H4 (cell line): Measurements from ENCODE around the gene EPS8L2. TPM values are rescaled to one million over a fixed set of nuclear protein-coding genes. Genes with fewer than 3 reads are reported as not detected.
A peak's percentile ranks its signal among the peaks of the same experiment; 100 is the strongest.
"Not testable (repeated sequence)": the region's sequence is repeated elsewhere in the genome, so short reads cannot be mapped to it uniquely, and the experiment has no call there.

Source experiments
- DNase-seq: peaks from one replicate; pipeline ENCODE4 v3.0.0-alpha.2; 2015; ENCODE audit warnings: low spot score
- total RNA-seq: library from RNA; depleted of rRNA; stranded (reverse); fragments of >200 nt; shearing (Covaris generic); gene quantifications from 2 replicates; pipeline ENCODE4 v1.2.3, GENCODE V29; 2014

Gene EPS8L2
- total RNA-seq, 1 experiment from 2014 or later: 0.12 TPM

DNA sequence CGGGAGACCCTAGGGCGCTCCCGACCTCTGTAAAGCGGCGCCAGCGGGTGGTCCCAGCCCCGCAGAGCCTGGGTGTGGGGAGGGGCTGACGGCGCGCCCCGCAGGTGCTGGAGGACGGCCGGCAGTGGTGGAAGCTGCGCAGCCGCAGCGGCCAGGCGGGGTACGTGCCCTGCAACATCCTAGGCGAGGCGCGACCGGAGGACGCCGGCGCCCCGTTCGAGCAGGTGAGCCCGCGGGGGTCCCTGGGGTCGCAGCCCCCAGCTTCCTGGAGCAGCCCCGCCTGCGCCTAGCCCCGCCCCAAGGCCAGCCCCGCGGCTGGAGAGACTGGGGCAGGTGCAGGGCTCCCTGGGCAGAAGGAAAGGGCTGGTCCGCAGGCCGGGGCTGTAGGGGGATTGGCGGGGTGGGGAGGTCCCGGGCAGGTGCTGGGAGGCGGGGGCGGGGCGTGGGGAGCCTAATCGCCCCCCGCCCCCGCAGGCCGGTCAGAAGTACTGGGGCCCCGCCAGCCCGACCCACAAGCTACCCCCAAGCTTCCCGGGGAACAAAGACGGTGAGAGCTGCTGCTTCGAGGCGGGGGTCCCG, 19.7 kb downstream of the EPS8L2 start:
- DNase-seq: no peak

DNA sequence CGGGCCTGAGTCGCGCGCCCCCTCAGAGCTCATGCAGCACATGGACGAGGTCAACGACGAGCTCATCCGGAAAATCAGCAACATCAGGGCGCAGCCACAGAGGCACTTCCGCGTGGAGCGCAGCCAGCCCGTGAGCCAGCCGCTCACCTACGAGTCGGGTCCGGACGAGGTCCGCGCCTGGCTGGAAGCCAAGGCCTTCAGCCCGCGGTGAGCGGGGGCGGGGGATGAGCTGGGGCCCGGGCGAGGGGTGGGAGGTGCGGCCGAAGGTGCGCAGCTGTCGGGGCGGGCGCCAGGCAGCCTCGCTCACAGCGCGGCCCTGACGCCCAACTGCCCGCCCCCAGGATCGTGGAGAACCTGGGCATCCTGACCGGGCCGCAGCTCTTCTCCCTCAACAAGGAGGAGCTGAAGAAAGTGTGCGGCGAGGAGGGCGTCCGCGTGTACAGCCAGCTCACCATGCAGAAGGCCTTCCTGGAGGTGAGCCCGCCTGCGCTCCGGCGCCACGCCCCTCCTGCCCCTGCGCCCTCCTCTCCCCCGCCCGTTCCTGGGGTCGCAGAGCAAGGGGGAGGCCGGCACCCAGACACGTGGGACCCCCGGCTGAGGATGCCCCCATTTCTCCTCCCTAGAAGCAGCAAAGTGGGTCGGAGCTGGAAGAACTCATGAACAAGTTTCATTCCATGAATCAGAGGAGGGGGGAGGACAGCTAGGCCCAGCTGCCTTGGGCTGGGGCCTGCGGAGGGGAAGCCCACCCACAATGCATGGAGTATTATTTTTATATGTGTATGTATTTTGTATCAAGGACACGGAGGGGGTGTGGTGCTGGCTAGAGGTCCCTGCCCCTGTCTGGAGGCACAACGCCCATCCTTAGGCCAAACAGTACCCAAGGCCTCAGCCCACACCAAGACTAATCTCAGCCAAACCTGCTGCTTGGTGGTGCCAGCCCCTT, 20.5 kb downstream of the EPS8L2 start:
- DNase-seq: no peak

DNA sequence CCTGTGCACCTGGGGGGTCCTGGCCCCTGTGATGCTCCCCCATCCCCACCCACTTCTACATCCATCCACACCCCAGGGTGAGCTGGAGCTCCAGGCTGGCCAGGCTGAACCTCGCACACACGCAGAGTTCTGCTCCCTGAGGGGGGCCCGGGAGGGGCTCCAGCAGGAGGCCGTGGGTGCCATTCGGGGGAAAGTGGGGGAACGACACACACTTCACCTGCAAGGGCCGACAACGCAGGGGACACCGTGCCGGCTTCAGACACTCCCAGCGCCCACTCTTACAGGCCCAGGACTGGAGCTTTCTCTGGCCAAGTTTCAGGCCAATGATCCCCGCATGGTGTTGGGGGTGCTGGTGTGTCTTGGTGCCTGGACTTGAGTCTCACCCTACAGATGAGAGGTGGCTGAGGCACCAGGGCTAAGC, 21.3 kb downstream of the EPS8L2 start:
- DNase-seq: no peak

DNA sequence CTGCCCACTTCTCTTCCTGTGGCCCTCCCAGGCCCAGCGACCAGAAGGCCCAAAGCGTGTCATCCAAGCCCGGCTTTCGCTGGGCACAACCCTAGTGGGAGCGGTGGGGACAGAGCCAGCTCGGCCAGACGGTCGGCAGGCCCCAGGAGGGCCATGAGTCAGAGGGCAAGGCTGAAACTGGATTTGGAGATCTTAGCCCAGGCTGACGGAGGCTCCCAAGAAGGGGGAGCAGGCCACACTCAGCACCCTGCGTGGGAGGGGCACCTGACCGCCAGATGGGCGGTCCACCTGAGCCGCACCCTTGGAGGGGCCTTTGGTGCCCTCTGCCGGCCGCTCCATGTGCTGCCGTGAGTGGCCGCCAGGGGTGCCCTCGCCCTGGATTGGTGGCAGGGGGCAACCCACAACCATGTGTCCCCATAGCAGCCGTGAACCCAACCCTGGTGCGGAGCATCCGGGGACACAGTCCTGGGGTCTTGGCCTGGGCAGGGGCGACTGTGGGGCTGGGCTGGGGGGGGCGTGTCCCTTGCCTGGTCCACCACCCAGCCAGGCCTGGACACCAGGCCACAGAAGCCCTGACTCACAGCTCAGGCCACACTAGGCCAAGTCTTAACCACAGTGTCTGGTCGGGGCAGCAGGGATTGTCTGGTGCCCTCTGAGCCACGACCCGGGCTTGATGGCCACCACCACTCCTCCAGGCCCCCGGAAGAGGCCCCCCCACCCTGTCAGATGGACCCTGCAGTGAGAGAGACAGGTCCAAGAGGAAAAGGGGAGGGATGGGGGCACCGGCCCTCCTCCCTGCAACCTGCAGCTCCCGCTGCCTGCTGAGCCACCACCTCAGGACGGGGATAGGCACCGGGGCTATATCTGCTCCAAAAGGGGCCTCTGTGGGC, 22.1 kb downstream of the EPS8L2 start:
- peak; percentile 92 for DNase-seq

DNA sequence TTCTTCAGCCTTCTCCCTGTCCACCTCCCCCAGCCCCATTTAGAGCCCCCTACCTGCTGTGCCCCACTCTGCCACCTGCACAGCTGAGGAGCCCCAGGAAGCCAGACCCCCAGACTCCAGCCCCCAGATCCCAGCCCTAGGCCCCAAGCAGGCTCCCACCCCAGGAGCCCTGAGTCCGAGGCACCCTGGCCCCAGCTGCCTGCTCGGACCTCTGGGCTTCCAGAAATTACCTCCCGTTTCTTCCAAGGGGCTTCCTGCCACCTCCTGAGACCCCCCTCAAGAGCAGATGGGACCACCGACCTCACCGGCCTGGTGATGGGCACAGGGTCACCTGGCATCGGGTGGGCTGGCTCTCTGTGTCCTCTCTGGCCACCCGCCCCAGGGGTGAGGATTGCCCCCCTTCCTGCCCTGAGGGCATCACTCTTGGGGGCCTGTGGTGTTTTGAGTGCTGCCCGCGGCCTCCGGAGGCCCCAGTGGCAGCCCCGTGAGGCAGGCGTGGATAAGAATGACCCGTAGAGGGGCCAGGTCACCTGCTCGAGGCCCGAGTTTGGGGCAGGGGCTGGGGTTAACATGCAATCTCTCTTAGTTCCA, 23.0 kb downstream of the EPS8L2 start:
- DNase-seq: no peak

DNA sequence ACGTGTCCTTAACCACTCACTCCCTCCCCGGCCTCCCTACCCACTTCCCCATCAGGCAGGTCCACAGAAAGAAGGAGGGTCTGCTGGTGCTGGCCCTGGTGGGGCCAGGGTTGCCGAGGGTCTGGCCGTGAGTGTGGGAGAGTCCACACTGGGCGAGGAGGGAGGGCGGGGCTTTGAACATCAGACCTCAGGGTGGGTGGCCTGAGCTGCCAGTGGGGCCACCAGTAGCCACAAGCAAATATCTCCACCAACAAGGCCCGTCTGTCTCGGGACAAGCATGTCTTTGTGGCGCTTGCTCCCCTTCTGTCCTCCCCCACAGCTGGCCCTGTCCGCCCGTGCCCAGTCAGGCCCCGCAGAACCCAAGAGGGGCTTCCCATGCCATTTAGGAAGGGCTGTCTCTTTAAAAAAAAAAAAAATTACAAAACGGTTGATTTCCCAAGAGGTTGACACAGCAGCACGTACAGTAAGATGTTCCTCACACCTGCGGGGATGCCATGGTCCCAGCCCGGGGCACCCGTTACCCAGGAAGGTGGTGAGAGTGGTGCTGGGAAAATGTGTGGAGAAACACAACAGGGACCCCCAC, 23.6 kb downstream of the EPS8L2 start:
- DNase-seq: no peak

DNA sequence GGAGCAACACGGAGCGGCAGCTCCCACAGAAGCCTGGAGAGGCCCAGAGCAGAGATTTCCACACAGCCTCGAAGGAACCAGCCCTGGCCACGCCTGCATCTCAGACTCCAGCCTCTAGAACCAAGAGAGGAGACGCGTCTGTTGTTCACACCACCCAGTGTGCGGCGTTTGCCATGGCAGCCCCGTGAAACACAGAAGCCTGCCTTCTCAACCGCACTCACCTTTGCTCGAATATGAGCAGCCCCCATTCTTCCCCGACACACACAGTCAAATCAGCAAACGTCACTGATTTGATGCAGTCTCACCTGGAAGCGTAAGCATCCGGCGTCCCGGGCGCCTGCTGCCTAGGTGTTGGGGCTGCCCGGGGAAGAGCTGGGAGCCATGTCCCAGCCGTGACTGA, 27.0 kb downstream of the EPS8L2 start:
- no peak for DNase-seq

DNA sequence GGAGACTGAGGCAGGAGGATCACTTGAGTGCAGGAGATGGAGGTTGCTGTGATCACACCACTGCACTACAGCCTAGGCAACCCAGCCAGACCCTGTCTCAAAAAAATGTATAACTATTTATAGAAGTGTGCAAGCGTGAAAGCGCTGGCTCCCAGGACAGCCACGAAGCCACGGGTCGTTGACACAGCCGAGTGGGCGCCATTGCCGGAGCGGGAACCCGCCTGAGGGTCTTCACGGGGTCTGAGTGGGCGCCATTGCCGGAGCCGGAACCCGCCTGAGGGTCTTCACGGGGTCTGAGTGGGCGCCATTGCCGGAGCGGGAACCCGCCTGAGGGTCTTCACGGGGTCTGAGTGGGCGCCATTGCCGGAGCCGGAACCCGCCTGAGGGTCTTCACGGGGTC, 28.5 kb downstream of the EPS8L2 start:
- not testable (repeated sequence) for DNase-seq

DNA sequence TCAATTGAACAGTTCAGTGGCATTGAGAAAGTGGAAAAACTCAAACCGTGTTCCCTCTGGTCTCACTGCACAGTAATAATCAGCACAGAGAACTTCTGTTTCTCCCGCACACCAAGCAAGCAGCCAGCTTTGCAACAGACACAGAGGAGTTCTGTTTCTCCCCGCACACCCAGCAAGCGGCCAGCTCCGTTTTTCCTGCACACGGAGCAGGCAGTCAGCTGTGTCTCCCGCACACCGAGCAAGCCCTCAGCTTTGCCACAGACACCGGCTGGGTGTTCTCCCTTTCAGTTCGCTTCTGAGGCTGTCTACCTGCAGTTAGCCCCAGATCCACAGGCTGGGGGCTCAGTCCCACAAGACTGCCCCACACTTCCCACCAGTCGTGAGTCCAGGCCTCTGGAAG, 31.3 kb downstream of the EPS8L2 start:
- DNase-seq: no peak

DNA sequence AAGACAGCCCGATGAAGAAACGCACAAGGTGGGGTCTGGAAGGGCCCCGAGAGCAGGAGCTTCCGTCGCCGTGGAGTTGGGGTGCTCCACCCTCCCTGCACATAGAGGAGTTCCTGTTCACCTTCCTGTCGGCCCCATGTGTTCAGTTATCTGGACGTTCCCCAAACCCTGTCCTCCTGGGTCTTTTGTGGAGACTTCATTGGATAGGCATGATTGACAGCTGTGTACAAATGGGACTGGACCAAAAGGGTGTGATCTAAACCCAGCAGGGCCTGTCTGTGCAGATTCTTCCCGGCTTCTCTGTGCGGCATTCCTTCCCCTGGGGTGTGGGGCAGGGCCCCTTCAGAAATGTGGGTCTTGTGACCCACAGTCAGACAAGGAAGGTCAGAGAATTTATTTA, 31.9 kb downstream of the EPS8L2 start:
- DNase-seq: not testable (repeated sequence)

DNA sequence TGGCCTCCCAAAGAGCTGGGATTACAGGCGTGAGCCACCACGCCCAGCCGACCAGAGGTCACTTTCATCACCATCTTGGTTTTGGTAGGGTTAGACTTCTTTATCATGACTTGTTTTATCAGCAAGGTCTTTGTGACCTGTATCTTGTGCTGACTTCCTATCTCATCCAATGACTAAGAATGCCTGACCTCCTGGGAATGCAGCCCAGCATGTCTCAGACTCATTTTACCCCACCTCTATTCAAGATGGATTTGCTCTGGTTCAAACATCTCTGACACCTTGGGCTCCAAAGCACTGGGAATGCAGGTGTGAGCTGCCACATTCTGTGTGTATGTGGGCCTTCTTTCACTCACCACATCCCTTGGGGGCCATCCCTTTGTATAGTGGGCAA, 36.1 kb downstream of the EPS8L2 start:
- no peak for DNase-seq

DNA sequence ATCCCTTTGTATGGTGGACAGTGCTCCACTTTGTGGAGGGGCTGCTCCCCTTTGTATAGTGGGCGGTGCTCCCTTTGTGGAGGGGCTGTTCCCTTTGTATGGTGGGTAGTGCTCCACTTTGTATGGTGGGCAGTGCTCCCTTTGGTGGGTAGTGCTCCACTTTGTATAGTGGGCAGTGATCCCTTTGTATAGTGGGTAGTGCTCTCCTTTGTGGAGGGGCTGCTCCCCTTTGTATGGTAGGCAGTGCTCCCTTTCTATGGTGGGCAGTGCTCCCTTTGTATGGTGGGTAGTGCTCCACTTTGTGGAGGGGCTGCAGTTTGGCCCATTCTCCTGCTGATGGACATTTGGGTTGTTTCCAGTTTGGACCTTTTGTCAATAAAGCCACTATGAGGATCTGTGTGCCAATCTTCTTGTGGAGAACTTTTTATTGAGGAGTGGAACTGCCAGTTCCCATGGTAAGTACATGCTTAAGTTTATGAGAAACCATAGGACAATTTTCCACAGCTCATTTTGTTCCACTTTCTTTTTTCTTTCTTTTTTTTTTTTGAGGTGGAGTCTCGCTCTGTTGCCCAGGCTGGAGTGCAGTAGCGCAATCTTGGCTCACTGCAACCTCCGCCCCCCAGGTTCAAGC, 36.7 kb downstream of the EPS8L2 start:
- no peak for DNase-seq

DNA sequence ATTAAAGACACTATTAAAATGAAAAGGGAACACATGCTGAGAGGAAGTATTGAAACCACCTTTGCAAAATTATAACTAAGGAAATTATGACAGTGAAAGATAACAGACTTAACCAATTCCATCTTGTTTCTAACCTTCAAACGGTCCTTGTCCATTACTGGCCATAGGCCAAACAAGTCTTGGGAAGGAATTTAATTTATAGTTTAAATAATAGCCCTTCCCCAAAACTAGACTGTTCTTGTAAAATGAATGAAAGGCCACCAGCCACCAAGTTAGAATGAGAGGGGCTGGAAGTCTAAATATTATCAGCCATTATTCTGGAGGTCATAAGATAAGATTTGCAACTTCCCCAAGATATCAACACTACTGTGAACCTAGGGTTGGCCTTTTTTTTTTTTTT, 39.4 kb downstream of the EPS8L2 start:
- no peak for DNase-seq

DNA sequence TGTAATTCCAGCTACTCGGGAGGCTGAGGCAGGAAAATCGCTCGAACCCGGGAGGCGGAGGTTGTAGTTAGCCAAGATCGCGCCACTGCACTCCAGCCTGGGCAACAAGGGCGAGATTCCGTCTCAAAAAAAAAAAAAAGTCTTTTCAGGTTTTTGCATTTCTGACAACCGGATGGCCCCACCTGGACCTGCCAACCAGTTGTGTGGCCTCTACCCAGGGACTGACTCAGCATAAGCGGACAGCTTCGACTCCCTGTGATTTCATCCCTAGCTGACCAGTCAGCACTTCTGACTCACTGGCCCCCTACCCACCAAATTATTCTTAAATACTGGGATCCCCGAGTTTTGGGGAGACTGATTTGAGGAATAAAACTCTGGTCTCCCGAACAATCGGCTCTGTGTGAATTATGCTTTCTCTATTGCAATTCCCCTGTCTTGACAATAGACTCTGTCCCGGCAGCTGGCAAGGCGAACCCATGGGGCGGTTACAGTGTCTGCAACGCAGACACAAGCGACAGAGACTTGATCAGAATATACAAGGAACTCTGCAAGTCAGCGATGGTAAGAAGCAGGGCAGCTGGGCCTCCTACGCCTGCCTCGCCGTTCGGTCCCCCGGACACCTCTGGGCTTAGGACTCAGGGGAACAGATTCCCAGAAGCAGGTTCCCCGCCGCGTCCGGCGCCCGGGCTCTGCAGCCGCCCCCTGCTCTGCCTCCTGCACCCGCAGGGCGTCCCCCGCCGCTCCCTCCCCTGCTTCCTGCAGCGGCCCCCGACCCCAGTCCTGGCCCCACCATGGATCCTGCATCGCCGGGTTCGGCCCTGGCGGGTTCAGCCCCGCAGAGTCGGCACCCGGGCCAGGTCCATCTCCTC, 40.5 kb downstream of the EPS8L2 start:
- DNase-seq: no peak

DNA sequence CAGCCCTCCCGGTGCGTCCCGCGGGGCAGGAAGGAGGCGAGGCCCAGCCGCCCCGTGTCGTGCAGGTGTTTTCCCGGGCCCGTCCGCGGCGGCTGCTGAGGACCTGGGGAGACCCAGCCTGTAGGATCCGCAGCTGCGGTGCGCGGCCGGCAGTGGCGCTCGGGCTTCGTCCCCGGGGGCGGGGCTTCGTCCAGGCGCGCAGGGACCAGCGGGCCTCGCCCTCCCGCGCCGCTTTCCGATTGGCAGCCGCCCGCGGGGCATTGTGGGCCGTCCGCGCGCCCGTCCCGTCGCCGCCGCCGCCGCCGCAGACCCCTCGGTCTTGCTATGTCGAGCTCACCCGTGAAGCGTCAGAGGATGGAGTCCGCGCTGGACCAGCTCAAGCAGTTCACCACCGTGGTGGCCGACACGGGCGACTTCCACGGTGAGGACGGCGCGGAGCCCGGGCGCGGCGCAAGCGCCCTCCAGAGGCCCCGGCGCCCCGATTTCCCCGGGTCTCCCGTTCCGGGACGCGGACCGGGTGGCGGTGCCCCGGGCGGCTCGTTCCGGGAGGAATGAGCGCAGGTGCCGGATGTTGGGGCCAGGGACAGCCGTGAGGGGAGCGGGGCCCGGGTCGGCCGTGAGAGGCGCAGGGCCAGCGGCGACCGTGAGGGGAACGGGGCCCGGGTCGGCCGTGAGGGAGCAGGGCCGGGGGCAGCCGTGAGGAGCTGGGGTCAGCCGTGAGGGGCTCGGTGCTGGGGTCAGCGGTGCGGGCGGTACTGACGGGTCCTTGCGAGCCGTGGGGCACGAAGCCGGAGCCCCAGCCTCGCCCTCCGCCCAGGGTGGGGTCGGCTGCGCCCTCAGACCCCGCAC, 41.4 kb downstream of the EPS8L2 start, which contains the start of gene TALDO1:
Gene TALDO1, plus strand, starts transcription at position 307 of the 849 bp plus-strand sequence. Its CDS starts 18 bp downstream, at position 325.
- peak; percentile 87 for DNase-seq

DNA sequence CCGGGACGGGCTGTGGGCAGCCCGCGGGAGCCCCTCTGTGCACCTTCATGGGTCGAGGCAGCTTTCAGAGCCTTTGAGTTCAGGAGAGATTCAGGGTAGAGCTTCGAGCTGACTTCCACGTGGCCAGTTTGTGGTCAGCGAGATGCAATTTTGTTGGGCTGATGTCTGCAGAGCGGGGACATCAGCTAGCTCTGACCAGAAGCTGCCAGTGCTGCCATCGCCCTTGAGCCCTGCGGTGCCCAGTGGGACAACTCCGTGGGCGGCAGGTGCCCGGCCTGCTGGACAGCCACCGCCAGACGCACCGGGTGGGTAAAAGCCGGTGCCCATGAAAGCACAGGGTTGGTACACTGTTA, 42.0 kb downstream of the EPS8L2 start:
- no peak for DNase-seq

DNA sequence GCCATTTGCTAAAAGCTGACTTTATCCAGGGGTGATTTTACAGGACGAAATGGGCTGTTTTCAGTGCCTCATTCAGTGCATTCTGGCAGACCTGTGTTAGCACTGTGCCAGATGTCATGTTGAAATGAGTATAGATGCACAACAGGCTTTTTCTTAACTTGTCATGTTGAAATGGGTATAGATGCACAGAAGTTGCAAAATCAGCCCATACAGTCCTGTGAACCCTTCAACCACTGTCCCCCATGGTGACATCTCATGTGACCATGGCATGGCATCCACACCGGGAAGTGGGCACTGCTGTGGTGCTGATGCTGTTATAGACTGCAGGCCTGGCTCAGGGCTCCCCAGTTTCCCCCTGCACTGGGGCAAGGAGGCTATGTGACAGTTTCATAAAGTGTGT, 43.7 kb downstream of the EPS8L2 start:
- no peak for DNase-seq

DNA sequence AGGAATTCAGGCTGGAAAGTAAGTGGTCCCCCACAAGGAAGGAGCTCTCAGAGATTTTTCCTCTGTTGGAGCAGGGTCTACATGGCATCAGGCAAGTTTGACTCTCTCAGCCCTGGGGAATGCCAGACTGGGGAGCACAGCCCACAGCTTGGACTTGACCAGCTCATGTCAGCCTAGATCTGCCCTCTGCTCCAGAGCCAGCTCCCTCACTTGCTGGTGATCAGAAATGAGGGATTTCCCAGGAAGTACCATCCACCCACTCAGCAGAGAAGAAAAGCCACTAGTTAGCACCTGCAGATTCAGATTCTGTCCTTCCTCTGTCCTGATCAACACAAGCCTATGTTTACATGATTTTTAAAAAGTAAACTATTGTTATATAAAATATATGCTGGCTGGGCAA, 54.2 kb downstream of the EPS8L2 start:
- DNase-seq: no peak

DNA sequence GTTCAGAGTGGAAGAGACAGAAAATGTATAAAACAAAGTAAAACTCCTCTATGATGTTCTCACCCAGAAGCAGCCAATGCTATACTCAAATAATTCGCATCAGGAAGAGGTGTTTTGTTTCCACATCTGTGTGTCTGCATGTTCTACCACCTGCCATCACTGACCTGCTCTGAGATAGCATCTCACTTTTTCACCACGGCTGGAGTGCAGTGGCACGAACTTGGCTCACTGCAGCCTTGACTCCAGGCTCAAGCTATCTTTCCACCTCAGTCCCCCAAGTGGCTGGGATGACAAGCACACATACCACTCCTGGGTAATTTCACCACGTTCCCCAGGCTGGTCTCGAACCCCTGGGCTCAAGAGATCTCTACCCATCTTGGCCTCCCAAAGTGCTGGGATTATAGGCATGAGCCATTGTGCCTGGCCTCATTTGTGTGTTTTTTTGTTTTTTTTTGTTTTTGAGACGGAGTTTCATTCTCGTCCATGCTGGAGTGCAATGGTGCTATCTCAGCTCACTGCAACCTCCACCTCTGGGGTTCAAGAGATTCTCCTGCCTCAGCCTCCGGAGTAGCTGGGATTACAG, 55.6 kb downstream of the EPS8L2 start:
- no peak for DNase-seq
